ENCODE data around the gene NEK6. TPM values are rescaled to one million over a fixed set of nuclear protein-coding genes. Genes with fewer than 3 reads are reported as not detected.
A peak's percentile ranks its signal among the peaks of the same experiment; 100 is the strongest.

NEK6 gene
- total RNA-seq, result 1 to 10 TPM; 7.0 to 8.0 TPM

DNA sequence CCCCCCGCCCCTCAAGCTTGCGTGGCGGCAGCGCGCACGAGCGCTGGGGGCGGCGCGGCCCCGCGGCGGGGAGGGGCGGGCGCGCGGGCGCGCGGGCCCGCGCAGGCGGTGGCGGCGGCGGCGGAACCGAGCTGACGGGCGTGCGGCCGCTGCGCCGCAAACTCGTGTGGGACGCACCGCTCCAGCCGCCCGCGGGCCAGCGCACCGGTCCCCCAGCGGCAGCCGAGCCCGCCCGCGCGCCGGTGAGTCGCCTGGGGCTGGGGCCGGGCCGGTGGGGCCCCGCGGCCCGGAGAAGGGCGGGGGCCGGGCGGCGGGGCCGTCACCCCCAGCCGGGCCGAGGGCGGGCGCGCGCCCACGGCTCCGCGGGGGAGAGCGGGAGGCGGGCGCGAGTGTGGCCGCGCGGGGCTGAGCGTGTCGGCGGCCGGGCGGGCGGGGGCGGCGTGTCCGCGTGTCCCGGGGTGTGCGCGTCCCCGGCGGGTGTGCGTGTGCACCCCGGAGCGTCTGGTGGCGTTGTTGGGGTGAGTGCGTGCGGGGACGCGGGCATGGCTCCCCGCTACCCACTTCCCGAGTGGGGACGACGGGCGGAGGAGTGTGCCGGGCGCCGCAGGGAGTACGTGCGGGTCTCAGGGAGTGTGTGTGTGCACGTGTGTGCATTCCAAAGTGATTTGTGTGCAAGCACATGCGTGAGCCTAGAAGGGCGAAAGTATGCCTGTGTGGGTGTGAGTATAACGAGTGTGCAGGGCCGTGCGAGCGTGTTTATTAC is at the start of gene NEK6:
Gene NEK6, plus strand, starts transcription at position 106 of the 763 bp plus-strand sequence. CDS start 44,016 bp downstream, outside the sequence.
- no peaks in the 10 kb centered on the region for H3K9me3 Mint-ChIP-seq
- peak within 1 kb of the TSS; percentile 86 for H3K4me3 Mint-ChIP-seq
- H3K4me1 Mint-ChIP-seq, result peaks cover 45% of the 10 kb centered on the region
- peaks cover 12% of the 10 kb centered on the region for H3K36me3 Mint-ChIP-seq (ENCODE audit: low read depth)
- ChIA-PET CTCF (interaction anchor here (0.6 to 0.9 kb wide), 2 partner anchors 22 to 236 kb away, joined by 3 read pairs; no protein-coding TSS in a partner anchor), POLR2A (no interaction called here)
- H3K27ac Mint-ChIP-seq, result peak within 1 kb of the TSS; percentile 80
- peaks cover 55% of the 10 kb centered on the region for H3K27me3 Mint-ChIP-seq
- DNase-seq, result no peak

DNA sequence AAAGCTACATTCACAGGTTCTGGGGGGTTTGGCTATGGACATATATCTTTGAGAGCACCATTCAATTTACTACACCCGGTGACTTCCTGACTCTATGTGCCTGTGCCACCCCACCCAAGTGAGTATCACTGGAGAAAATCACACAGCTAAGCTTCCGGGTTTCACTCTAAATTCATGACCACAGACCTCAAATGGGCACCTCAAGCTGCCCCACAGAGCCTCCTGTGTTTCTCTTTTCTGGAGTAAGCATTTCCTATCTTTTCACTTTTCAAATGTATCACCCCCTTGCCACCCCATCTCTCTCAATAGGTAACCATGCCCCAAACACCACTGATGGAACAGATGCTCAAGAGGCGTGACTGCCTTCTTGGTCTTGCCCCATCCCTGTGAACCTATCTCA is 49.2 kb upstream of the NEK6 start:
- Mint-ChIP-seq H3K4me1 (peaks cover 62% of the 10 kb centered on the region), H3K27ac (peak overlapping the region; percentile 78), H3K27me3 (no peaks in the 10 kb centered on the region), H3K4me3 (peak overlapping the region; percentile 17), H3K9me3 (peaks cover 11% of the 10 kb centered on the region), H3K36me3 (ENCODE audit: low read depth) (peaks cover 10% of the 10 kb centered on the region)
- peak; percentile 49 for DNase-seq
- POLR2A ChIA-PET, result no interaction called here
- CTCF ChIA-PET, result interaction anchor here (1.4 kb wide), 1 partner anchor 9 kb away, joined by 4 read pairs; no protein-coding TSS in a partner anchor

DNA sequence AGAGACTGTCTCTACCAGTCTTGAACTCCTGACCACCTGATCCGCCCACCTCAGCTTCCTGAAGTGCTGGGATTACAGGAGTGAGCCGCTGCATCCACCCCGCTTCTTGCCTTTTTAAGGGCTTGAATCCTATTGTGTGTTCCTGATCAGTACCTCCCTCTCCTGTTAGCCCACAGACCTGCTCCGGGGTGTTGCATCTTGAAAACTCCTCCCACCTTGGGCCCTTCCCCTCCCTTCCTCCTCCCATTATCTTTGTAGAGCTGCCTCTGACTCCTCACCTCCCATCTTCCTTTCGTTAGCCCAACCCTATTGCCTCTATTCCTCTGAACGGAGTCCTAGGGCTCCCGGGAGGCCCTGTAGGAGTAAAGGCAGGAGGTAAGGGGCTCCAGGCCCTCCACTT is 48.5 kb upstream of the NEK6 start:
- Mint-ChIP-seq H3K4me3 (no peak overlapping the region), H3K9me3 (peaks cover 11% of the 10 kb centered on the region), H3K36me3 (ENCODE audit: low read depth) (peaks cover 6% of the 10 kb centered on the region), H3K27me3 (no peaks in the 10 kb centered on the region), H3K27ac (peak overlapping the region; percentile 78), H3K4me1 (peaks cover 61% of the 10 kb centered on the region)
- CTCF ChIA-PET, result interaction anchor here (0.6 to 1.4 kb wide), 3 partner anchors 8 to 83 kb away, joined by 3 to 4 read pairs (median 3); no protein-coding TSS in a partner anchor
- POLR2A ChIA-PET, result no interaction called here
- DNase-seq, result no peak

DNA sequence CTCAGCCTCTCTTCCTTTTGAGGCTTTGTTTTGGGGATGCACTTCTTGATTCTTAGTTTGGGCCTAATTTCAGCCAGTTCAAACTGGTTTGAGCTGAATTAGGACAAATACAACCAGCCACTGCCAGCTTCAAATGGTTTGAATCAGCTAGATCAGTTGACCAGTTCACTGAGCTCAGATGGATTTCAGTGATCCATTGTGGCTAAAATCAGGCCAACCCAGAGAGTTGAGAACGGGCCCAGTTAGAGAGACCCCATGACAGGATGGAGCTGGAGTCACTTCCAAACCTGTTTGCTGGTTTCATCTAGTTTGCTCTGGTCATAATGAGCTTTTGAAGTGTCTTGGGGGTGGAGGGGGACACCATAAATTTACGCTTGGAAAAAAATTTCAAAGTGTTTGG is 48.0 kb upstream of the NEK6 start:
- DNase-seq, result no peak
- peaks cover 11% of the 10 kb centered on the region for H3K9me3 Mint-ChIP-seq
- no peaks in the 10 kb centered on the region for H3K27me3 Mint-ChIP-seq
- POLR2A ChIA-PET, result no interaction called here
- peaks cover 65% of the 10 kb centered on the region for H3K4me1 Mint-ChIP-seq
- peak overlapping the region; percentile 60 for H3K27ac Mint-ChIP-seq
- no peak overlapping the region for H3K4me3 Mint-ChIP-seq
- H3K36me3 Mint-ChIP-seq (ENCODE audit: low read depth), result peaks cover 6% of the 10 kb centered on the region
- CTCF ChIA-PET, result interaction anchor here (0.6 to 1.0 kb wide), 2 partner anchors 10 to 83 kb away, joined by 3 read pairs; no protein-coding TSS in a partner anchor

DNA sequence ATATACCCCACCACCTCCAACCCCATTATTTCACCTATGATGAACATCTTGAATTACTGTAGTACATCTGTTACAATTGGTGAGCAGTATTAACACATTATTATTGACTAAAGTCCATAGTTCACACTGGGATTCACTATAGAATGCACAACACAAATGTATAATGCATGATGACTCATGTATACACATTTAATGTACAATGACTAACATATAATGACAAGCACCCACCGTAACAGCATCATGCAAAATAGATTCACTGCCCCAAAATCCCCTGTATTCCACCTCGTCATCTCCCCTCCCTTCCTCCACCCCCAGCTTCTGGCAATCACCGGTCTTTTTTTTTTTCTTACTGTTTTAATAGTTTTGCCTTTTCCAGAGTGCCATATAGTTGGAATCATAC is 47.1 kb upstream of the NEK6 start:
- peaks cover 6% of the 10 kb centered on the region for H3K36me3 Mint-ChIP-seq (ENCODE audit: low read depth)
- H3K4me3 Mint-ChIP-seq, result no peak overlapping the region
- no peak overlapping the region for H3K27ac Mint-ChIP-seq
- H3K27me3 Mint-ChIP-seq, result no peaks in the 10 kb centered on the region
- POLR2A ChIA-PET, result no interaction called here
- peaks cover 8% of the 10 kb centered on the region for H3K9me3 Mint-ChIP-seq
- DNase-seq, result no peak
- CTCF ChIA-PET, result no interaction called here
- H3K4me1 Mint-ChIP-seq, result peaks cover 68% of the 10 kb centered on the region

DNA sequence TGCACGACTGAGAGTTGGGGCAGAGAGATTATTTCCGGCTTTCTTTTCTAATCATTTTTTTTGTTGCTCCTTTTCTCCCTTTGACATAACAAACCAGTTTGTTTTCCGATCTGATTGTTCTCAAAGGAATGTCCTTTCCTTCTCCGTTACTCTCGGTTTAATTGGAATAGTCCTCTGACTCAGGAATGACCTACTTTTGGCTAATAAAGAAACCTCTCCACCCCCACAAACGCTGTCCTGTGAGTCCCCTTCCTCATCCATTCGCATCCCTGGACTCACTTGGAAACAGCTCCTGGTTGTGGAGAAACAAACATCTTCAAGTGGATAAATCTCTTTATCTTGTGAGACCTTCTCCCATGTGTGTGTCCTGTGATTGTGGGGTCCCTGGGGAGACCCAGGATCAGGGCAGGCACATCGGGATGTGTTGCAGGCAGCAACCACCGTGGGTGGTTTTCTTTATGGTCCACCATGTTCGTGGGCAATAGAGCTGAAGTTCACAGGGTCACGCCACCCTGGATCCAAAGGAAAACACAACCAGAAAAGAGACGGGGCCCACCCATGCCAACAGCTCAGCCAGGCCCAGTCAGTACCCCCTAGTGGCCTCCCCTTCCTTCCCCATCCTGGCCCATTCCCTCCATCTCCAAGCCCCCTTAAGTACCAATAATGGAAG is 45.2 kb upstream of the NEK6 start:
- H3K36me3 Mint-ChIP-seq (ENCODE audit: low read depth), result no peaks in the 10 kb centered on the region
- no peaks in the 10 kb centered on the region for H3K9me3 Mint-ChIP-seq
- H3K4me1 Mint-ChIP-seq, result peaks cover 71% of the 10 kb centered on the region
- no peak for DNase-seq
- no peak overlapping the region for H3K4me3 Mint-ChIP-seq
- CTCF ChIA-PET, result interaction anchor here (0.8 to 0.9 kb wide), 3 partner anchors 10 to 14 kb away, joined by 3 to 5 read pairs (median 3); no protein-coding TSS in a partner anchor
- no peak overlapping the region for H3K27ac Mint-ChIP-seq
- POLR2A ChIA-PET, result no interaction called here
- H3K27me3 Mint-ChIP-seq, result no peaks in the 10 kb centered on the region

DNA sequence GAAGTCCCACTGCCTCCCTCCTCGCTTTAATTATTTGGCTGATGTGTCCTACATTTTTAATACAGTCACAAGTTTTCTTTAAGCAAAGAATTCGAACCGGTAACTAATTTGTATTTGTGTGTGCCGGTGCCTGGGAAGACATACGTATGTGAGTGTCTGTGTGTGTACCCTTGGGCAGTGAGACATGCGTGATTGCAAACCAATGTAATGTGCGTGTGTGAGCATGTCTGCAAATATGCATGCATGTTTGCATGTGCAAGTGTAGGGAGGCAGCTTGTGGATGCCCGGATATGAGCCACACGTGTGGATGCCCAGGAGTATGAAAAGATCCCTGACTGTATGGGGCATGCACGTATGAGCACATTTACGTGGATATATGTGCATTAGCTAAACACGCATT is 44.4 kb upstream of the NEK6 start:
- POLR2A ChIA-PET, result no interaction called here
- no peak overlapping the region for H3K4me3 Mint-ChIP-seq
- H3K4me1 Mint-ChIP-seq, result peaks cover 73% of the 10 kb centered on the region
- no peaks in the 10 kb centered on the region for H3K36me3 Mint-ChIP-seq (ENCODE audit: low read depth)
- no peaks in the 10 kb centered on the region for H3K27me3 Mint-ChIP-seq
- CTCF ChIA-PET, result interaction anchor here (0.8 to 1.4 kb wide), 3 partner anchors 8 to 15 kb away, joined by 3 read pairs; no protein-coding TSS in a partner anchor
- H3K27ac Mint-ChIP-seq, result no peak overlapping the region
- no peaks in the 10 kb centered on the region for H3K9me3 Mint-ChIP-seq
- no peak for DNase-seq

DNA sequence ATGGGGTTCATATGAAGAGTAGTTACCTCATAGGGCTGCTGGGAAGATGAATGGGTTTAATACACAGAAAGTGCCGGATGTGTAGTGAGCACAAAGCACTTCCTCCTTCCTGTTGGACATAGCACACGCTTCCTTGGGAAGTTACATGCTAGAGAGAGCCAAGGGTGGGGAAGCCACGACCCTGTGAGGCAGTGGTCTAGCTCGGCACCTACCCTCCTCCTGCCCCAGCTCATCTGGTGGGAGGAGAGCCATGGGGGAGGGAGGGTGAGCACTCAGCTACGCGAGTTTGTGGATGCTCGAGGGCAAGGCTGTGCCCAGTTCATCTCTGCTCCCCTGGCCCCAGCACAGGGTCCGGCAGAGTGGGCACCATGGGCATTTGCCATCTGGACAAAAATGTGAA is 43.6 kb upstream of the NEK6 start:
- peaks cover 73% of the 10 kb centered on the region for H3K4me1 Mint-ChIP-seq
- POLR2A ChIA-PET, result no interaction called here
- no peak for DNase-seq
- peak overlapping the region; percentile 68 for H3K27ac Mint-ChIP-seq
- CTCF ChIA-PET, result interaction anchor here (1.4 kb wide), 1 partner anchor 9 kb away, joined by 3 read pairs; no protein-coding TSS in a partner anchor
- H3K36me3 Mint-ChIP-seq (ENCODE audit: low read depth), result no peaks in the 10 kb centered on the region
- no peaks in the 10 kb centered on the region for H3K9me3 Mint-ChIP-seq
- H3K4me3 Mint-ChIP-seq, result no peak overlapping the region
- no peaks in the 10 kb centered on the region for H3K27me3 Mint-ChIP-seq

DNA sequence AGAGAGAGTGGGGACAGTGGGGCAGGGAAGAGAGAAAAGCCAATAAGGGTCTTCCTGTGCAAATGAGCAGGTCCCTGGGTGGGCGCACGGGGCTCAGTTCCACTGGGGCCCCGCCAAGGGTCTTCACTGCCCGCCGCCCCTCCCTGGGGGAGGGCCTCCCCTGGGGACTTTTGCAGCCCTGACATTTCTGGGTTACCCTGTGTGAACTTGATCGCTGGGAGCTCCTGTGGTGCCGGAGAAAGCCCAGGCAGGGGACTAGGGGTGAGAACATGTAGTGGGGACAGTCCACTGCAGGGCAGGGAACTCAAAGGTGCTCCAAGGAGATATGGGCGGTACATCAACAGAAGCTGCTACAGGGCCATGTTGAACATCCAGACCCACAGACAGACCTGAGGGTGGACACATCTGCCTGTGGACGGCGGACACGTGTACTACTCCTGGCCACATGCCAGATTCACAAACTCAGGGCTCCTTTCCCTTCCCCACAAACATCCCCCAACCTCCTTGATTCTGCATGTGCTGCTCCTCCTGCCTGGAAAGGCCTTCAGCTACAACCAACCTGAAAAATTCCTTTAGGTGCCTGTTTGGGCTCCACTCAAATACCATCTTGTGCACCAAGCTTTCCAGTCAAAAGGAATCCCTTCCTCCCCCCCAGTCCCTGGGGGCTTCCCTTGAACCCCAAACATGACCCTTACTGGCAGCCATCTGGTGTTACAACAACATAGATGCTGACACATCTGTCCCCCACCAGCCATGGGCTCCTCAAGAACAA is 43.0 kb upstream of the NEK6 start:
- ChIA-PET CTCF (interaction anchor here (1.2 to 1.4 kb wide), 4 partner anchors 10 to 27 kb away, joined by 3 to 4 read pairs (median 3); no protein-coding TSS in a partner anchor), POLR2A (no interaction called here)
- H3K27ac Mint-ChIP-seq, result peak overlapping the region; percentile 68
- H3K9me3 Mint-ChIP-seq, result no peaks in the 10 kb centered on the region
- no peak overlapping the region for H3K4me3 Mint-ChIP-seq
- H3K36me3 Mint-ChIP-seq (ENCODE audit: low read depth), result no peaks in the 10 kb centered on the region
- DNase-seq, result no peak
- H3K27me3 Mint-ChIP-seq, result no peaks in the 10 kb centered on the region
- H3K4me1 Mint-ChIP-seq, result peaks cover 69% of the 10 kb centered on the region

DNA sequence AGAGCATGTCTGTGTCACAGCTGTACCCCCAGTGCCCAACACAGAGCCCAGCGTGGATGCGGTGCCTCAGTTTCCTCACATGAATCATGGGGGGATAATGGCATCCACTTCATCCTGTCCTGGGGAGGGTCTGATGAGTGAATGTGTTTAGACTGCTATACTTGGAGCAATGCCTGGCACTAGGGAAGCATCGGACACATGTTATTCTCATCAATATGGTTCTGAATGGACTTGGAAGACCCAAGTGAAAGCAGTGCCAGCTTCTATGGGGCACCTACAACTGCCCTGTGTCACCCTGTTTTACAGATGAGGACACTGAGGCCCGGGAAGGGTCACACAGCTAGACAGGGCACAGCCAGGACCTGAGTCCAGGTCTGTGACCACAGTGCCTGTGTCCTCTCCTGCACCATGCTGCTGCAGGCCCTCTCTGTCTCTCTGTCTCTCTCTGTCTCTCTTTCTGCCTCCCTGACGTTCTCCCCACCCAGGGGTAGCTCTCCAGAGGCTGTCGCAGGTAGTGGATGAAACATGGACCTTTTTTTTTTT is 42.3 kb upstream of the NEK6 start:
- ChIA-PET POLR2A (no interaction called here), CTCF (interaction anchor here (0.5 to 1.3 kb wide), 4 partner anchors 12 to 69 kb away, joined by 3 to 4 read pairs (median 3); no protein-coding TSS in a partner anchor)
- Mint-ChIP-seq H3K27me3 (no peaks in the 10 kb centered on the region), H3K27ac (peak overlapping the region; percentile 83), H3K4me3 (no peak overlapping the region), H3K9me3 (no peaks in the 10 kb centered on the region), H3K36me3 (ENCODE audit: low read depth) (no peaks in the 10 kb centered on the region), H3K4me1 (peaks cover 69% of the 10 kb centered on the region)
- no peak for DNase-seq

DNA sequence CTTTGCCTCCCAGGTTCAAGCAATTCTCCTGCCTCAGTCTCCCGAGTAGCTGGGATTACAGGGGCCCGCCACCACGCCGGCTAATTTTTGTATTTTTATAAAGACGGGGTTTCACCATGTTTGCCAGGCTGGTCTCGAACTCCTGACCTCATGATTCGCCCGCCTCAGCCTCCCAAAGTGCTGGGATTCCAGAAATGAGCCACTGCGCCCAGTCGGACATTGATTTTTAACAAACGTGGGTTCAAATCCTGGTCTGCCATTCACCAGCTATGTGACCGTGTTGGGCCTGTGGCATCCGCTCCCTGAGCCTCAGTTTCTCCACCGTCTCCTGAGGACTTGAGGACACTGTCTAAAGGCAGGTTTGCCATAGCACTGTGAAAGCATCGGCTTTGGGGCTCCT is 41.8 kb upstream of the NEK6 start:
- H3K36me3 Mint-ChIP-seq (ENCODE audit: low read depth), result no peaks in the 10 kb centered on the region
- peaks cover 65% of the 10 kb centered on the region for H3K4me1 Mint-ChIP-seq
- no peaks in the 10 kb centered on the region for H3K27me3 Mint-ChIP-seq
- H3K4me3 Mint-ChIP-seq, result no peak overlapping the region
- H3K27ac Mint-ChIP-seq, result peak overlapping the region; percentile 83
- ChIA-PET POLR2A (interaction anchor here (0.5 kb wide), 1 partner anchor 752 kb away, joined by 3 read pairs; no protein-coding TSS in a partner anchor), CTCF (interaction anchor here (0.5 to 2.3 kb wide), 5 partner anchors 10 to 70 kb away, joined by 3 to 7 read pairs (median 3); no protein-coding TSS in a partner anchor)
- DNase-seq, result no peak
- H3K9me3 Mint-ChIP-seq, result no peaks in the 10 kb centered on the region

All from activated CD4-positive, alpha-beta T cell treated with anti-CD3 and anti-CD28 coated beads, Interleukin-2, amount 10 ng/mL, durations not matched to agents 7 days and 5 days (primary cell).